HCT116 (cell line): ENCODE measurements around the gene SAT1. TPM values are rescaled to one million over a fixed set of nuclear protein-coding genes. Genes with fewer than 3 reads are reported as not detected.

Experiments used
- ATAC-seq: fragments of 200-7000 bp; cut with Tn5 transposase; 2 replicates; pipeline ENCODE4 v1.9.1; 2020; ENCODE audit warnings: mild to moderate bottlenecking, moderate library complexity
- BruUV-seq: library from RNA; stranded (reverse); fragments of 400-500 nt; replicated peaks from 2 replicates; lab custom pipeline; 2021; lab: Mats Ljungman, UMichigan
- CTCF ChIA-PET: fragments of 300-600 bp; sonication (Branson Sonifier 250); formaldehyde crosslinking; loops from one replicate; lab custom pipeline; 2021; ENCODE audit warnings: antibody characterized with exemption; lab: Charles Lee
- POLR2A ChIA-PET: fragments of 300-600, 350-600 bp; sonication (Branson Sonifier 250); formaldehyde crosslinking; loops from one replicate; lab custom pipeline; 2021; ENCODE audit warnings: antibody characterized with exemption; lab: Charles Lee
- RAD21 ChIA-PET, 2 experiments: fragments of 300-600 bp; sonication (Branson Sonifier 250); formaldehyde crosslinking; loops; one replicate each; lab custom pipeline; 2023; ENCODE audit warnings: low total read pairs in 2 of 2; ENCODE audit not compliant: uncharacterized antibody in 2 of 2, unreplicated experiment in 2 of 2, low non-redundant PET in 1 of 2; lab: Charles Lee
- DNase-seq: peaks from one replicate; pipeline ENCODE4 v3.0.0-alpha.2; 2010; ENCODE audit warnings: low read depth, low spot score
- H2AFZ ChIP-seq: fragments of 200-600 bp; shearing (Covaris generic), sonication (generic); 2 replicates; pipeline ENCODE4 v1.6.1; 2017; ENCODE audit warnings: low read depth, mixed run types, mixed read lengths, antibody characterized with exemption, low read length; ENCODE audit not compliant: poor library complexity, severe bottlenecking
- H3K27ac ChIP-seq: 2 replicates; pipeline ENCODE4 v1.5.1; 2012; ENCODE audit warnings: low read depth, low read length
- H3K27me3 ChIP-seq: fragments of 200-600 bp; sonication (generic); 2 replicates; pipeline ENCODE4 v1.6.1; 2016; ENCODE audit warnings: mixed run types, low read length, mixed read lengths; ENCODE audit not compliant: insufficient read depth
- H3K36me3 ChIP-seq, 2 experiments: fragments of 200-500 bp in 1 of 2; fragments of 200-600 bp in 1 of 2; sonication (Bioruptor generic) in 1 of 2; sonication (generic) in 1 of 2; 2 replicates each; pipeline versions ENCODE4 v1.5.1 to v1.6.1; 2014 to 2016; ENCODE audit warnings: low read length in 2 of 2, inconsistent platforms in 1 of 2, mixed read lengths in 1 of 2, mixed run types in 1 of 2; ENCODE audit not compliant: insufficient read depth in 2 of 2, control insufficient read depth in 1 of 2
- H3K4me1 ChIP-seq, 2 experiments: fragments of 200-600 bp in 1 of 2; sonication (generic) in 1 of 2; 2 replicates each; pipeline versions ENCODE4 v1.5.1 to v1.6.1; 2012 to 2017; ENCODE audit warnings: low read length in 2 of 2, inconsistent platforms in 1 of 2, mild to moderate bottlenecking in 1 of 2, mixed read lengths in 1 of 2, mixed run types in 1 of 2, moderate library complexity in 1 of 2; ENCODE audit not compliant: insufficient read depth in 2 of 2, control insufficient read depth in 1 of 2
- H3K4me2 ChIP-seq: fragments of 200-600 bp; sonication (generic); 2 replicates; pipeline ENCODE4 v1.6.1; 2017; ENCODE audit warnings: mixed run types, low read length, mixed read lengths
- H3K4me3 ChIP-seq, 2 experiments: fragments of 200-600 bp in 1 of 2; sonication (generic) in 1 of 2; replicated peaks in 1 of 2; 2 replicates each; pipeline ENCODE4 v1.5.1; 2011 to 2016; ENCODE audit warnings: low read length in 2 of 2, control low read depth in 1 of 2, low read depth in 1 of 2, mild to moderate bottlenecking in 1 of 2, mixed read lengths in 1 of 2, mixed run types in 1 of 2
- H3K79me2 ChIP-seq: fragments of 200-600 bp; sonication (generic); 2 replicates; pipeline ENCODE4 v1.6.1; 2017; ENCODE audit warnings: mild to moderate bottlenecking, mixed run types, low read length, moderate library complexity, mixed read lengths; ENCODE audit not compliant: insufficient read depth
- H3K9ac ChIP-seq: fragments of 200-600 bp; sonication (generic); 2 replicates; pipeline ENCODE4 v1.6.1; 2016; ENCODE audit warnings: low read length, mixed read lengths
- H3K9me2 ChIP-seq: fragments of 200-600 bp; sonication (generic), shearing (Covaris generic); 2 replicates; pipeline ENCODE4 v1.6.1; 2017; ENCODE audit warnings: mixed run types, mild to moderate bottlenecking, moderate library complexity; ENCODE audit not compliant: insufficient read depth
- H3K9me3 ChIP-seq, 2 experiments: fragments of 200-500 bp in 1 of 2; fragments of 200-600 bp in 1 of 2; sonication (Bioruptor generic) in 1 of 2; sonication (generic) in 1 of 2; 2 replicates each; pipeline ENCODE4 v1.6.1; 2014 to 2017; ENCODE audit warnings: low read length in 2 of 2, mixed read lengths in 2 of 2, inconsistent platforms in 1 of 2, low read depth in 1 of 2, mild to moderate bottlenecking in 1 of 2, mixed run types in 1 of 2, moderate library complexity in 1 of 2; ENCODE audit not compliant: control insufficient read depth in 1 of 2, insufficient read depth in 1 of 2
- H4K20me1 ChIP-seq: fragments of 200-600 bp; sonication (generic), shearing (Covaris generic); 2 replicates; pipeline ENCODE4 v1.6.1; 2017; ENCODE audit warnings: mixed run types, mild to moderate bottlenecking, moderate library complexity; ENCODE audit not compliant: insufficient read depth
- ATF3 ChIP-seq: IDR thresholded peaks from 2 replicates; pipeline ENCODE4 v1.6.1; 2012
- CBX3 ChIP-seq: IDR thresholded peaks from 2 replicates; pipeline ENCODE4 v1.6.1; 2012; ENCODE audit warnings: low read depth
- EZH2phosphoT487 ChIP-seq: fragments of 200-600 bp; IDR thresholded peaks from 2 replicates; pipeline ENCODE4 v1.6.1; 2018; ENCODE audit warnings: antibody characterized with exemption, borderline replicate concordance
- FOSL1 ChIP-seq: IDR thresholded peaks from 2 replicates; pipeline ENCODE4 v1.6.1; 2012; ENCODE audit warnings: low read depth
- JUND ChIP-seq: IDR thresholded peaks from 2 replicates; pipeline ENCODE4 v1.6.1; 2012
- MAX ChIP-seq: IDR thresholded peaks from 2 replicates; pipeline ENCODE4 v1.6.1; 2012
- POLR2AphosphoS5 ChIP-seq: IDR thresholded peaks from 2 replicates; pipeline ENCODE4 v1.6.1; 2011; ENCODE audit warnings: mild to moderate bottlenecking, low read depth, low read length, moderate library complexity
- REST ChIP-seq: IDR thresholded peaks from 2 replicates; pipeline ENCODE4 v1.6.1; 2012; ENCODE audit warnings: low read depth
- SIN3A ChIP-seq: IDR thresholded peaks from 2 replicates; pipeline ENCODE4 v1.6.1; 2012; ENCODE audit warnings: low read depth
- SP1 ChIP-seq: IDR thresholded peaks from 2 replicates; pipeline ENCODE4 v1.6.1; 2012; ENCODE audit warnings: low read depth
- TCF7L2 ChIP-seq: IDR thresholded peaks from 2 replicates; pipeline ENCODE4 v1.7.0; 2011; ENCODE audit warnings: borderline replicate concordance, inconsistent platforms; ENCODE audit not compliant: insufficient read depth, insufficient read length; ENCODE audit errors: extremely low read depth
- ZBTB33 ChIP-seq: IDR thresholded peaks from 2 replicates; pipeline ENCODE4 v1.6.1; 2011; ENCODE audit warnings: mild to moderate bottlenecking, low read length, moderate library complexity; ENCODE audit not compliant: insufficient replicate concordance; ENCODE audit errors: extremely low read depth
- ZFX ChIP-seq: fragments of 450-650 bp; IDR thresholded peaks from 2 replicates; pipeline ENCODE4 v1.6.1; 2017
- ZNF274 ChIP-seq: fragments of 200-500 bp; sonication (Bioruptor generic); IDR thresholded peaks from 2 replicates; pipeline ENCODE4 v1.6.1; 2014; ENCODE audit warnings: mild to moderate bottlenecking, low read depth, low read length, inconsistent platforms
- intact Hi-C: fragments of 100-400 bp; cut with micrococcal nuclease; formaldehyde crosslinking; loops from 2 replicates; pipeline ENCODE4 v1.10.0; 2022
- total RNA-seq: library from RNA; stranded (reverse); gene quantifications from one replicate; pipeline ENCODE4 v1.2.1, GENCODE V29; 2021; ENCODE audit not compliant: unreplicated experiment

Gene SAT1
- total RNA-seq, 1 experiment from 2014 or later: 821 TPM

GRCh38 chrX:23766650-23767551, 16.1 kb upstream of the SAT1 start:
- RAD21 ChIA-PET: no interaction called here
- BruUV-seq: no TSS peak
- CTCF ChIA-PET: no interaction called here
- Histone ChIP-seq H3K4me3 (no peak overlapping the region), H3K9me2 (no peaks in the 10 kb centered on the region), H3K4me1 (peaks cover 0 to 15% of the 10 kb centered on the region in 2 experiments; a peak in 2 of 4 replicates), H3K27me3 (no peaks in the 10 kb centered on the region), H3K79me2 (no peaks in the 10 kb centered on the region), H3K27ac (no peak overlapping the region), H4K20me1 (no peaks in the 10 kb centered on the region), H3K9me3 (no peaks in the 10 kb centered on the region), H3K4me2 (no peak overlapping the region), H2AFZ (no peak overlapping the region), H3K9ac (no peak overlapping the region), H3K36me3 (no peaks in the 10 kb centered on the region)
- POLR2A ChIA-PET: no interaction called here
- intact Hi-C loops: no loop called here
- no peak for TF ChIP-seq FOSL1
- TF ChIP-seq ZBTB33: no peak
- no peak for TF ChIP-seq TCF7L2
- no peak for TF ChIP-seq SIN3A
- no peak for TF ChIP-seq SP1
- TF ChIP-seq ATF3: no peak
- TF ChIP-seq MAX: no peak
- no peak for TF ChIP-seq ZNF274
- TF ChIP-seq CBX3: no peak
- no peak for TF ChIP-seq POLR2AphosphoS5
- TF ChIP-seq REST: no peak
- TF ChIP-seq JUND: no peak
- TF ChIP-seq ZFX: no peak
- no peak for TF ChIP-seq EZH2phosphoT487
- ATAC-seq (no peak), DNase-seq (no peak)
